ENCODE data around the gene RTP5.

Gene RTP5

DNA sequence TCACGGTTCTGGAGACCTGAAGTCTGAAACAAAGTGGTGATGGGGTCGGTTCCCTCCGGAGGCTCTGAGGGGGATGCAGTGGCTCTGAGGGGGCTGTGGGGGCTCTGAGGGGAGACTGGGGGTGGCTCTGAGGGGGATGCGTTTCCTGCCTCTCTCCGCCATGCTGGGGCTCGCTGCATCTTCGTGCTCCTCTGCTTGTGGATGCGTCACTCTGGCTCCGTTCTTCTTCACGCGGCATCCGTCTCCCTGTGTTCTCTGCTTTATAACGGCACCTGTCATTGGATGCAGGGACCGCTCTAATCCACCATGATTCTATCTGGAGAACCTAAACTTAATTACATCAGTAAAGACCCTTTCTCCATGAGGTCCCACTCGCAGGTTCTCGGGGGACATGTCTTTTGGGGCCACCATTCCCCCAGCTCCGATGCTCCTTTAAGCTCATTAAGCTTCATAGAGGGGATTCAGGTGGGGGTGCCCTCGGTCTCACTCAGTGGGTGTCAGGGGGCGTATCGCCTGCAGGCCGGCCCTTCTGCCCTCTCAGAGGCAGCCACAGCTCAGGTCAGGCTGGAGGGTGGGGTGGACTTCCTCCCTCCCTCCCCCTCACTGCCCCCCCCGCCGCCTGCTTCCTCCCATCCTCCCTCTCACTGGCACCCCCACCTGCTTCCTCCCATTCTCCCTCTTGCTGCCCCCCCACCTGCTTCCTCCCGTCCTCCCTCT is 18.4 kb downstream of the RTP5 start:
- no peak for DNase-seq (ENCODE audit: low read depth in 3 of 3)

DNA sequence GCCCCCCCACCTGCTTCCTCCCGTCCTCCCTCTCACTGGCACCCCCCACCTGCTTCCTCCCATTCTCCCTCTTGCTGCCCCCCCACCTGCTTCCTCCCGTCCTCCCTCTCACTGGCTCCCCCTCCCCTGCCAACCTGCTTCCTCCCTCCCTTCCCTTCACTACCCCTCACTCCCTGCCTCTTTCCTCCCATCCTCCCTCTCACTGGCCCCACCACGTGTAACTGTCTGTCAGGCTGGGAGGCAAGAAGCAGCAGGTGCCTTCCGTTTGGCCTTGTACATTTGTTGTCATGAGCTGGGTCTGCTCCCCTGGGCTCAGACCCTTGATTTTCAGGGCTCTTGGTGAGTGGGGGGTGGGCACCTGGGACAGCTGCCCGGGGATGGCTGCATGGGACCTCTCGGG is 19.1 kb downstream of the RTP5 start:
- DNase-seq (ENCODE audit: low read depth in 3 of 3), result no peak

DNA sequence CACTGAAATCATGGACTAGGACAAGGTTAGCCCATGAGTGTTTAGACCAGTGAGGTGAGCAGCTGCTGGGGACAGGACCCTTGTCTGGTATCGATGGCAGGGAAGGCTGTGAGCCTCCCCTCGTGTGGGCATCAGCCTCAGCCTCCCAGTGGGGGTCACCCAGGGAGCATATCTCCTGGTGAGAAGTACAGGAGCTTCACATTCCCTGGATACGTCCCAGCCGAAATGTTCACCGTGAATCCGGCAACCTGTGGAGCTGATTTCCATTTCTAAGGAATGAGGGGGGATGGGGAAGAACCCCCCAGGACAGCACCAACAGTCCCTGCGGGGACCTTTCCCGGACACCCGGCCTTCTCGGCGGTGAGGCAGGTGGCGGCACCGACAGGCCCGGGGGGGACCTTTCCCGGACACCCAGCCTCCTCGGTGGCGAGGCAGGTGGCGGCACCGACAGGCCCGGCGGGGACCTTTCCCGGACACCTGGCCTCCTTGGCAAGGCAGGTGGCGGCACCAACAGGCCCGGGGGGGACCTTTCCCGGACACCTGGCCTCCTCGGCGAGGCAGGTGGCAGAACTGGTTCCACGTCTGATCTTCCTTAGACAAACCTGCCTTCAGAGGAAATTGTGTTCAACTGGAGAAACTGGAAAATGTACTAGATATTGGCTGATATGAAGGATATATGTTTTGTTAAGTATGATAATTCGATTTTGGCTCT is 21.2 kb downstream of the RTP5 start:
- DNase-seq (ENCODE audit: low read depth in 3 of 3), result no peak

DNA sequence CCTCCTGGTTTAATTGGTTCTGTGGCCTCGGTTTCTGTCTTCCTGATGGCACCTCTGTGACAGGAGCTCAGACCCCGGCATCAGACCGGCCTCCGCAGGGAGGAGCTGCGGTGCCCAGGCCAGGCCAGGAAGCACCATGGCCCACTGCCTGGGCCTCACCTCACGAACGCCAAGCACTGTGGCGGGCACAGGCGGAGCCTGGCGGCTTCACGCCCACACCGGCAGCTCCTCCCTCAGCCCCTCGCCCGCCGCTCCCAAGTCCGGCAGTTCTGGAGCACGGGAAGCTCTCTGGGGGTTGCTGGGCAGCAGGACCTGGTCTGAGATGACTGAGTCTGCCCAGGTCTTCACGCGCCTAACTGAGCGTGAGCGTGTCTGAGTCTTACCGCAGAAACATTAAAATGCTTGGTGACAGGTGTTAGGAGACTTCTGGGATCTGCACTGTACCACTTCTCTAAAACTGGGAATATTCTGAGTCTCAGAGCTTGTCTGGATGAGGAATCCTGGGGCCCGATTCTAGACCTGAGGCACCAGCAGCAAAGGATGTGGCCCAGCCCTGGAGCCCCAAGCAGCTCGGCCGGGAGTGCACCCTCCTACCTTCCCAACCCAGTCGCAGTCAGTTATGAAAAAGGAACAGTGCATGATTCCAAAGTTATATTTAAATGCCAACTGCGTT is 21.9 kb downstream of the RTP5 start:
- no peak for DNase-seq (ENCODE audit: low read depth in 3 of 3)

DNA sequence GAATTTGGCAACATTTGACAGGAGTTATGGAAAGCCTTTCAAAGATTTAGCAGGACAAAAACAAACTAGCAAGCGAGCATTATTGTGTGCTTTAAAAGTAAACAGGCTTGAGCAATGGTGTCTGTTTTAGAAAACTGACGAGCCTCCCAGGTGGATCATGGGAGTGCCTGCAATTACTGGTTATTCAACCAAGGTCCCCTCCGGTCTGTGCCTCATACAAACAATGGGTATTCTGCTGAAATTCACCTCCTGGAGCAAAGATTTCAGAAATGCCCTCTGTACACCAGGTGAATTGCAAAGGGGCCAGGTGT is 22.4 kb downstream of the RTP5 start:
- DNase-seq (ENCODE audit: low read depth in 3 of 3), result no peak

DNA sequence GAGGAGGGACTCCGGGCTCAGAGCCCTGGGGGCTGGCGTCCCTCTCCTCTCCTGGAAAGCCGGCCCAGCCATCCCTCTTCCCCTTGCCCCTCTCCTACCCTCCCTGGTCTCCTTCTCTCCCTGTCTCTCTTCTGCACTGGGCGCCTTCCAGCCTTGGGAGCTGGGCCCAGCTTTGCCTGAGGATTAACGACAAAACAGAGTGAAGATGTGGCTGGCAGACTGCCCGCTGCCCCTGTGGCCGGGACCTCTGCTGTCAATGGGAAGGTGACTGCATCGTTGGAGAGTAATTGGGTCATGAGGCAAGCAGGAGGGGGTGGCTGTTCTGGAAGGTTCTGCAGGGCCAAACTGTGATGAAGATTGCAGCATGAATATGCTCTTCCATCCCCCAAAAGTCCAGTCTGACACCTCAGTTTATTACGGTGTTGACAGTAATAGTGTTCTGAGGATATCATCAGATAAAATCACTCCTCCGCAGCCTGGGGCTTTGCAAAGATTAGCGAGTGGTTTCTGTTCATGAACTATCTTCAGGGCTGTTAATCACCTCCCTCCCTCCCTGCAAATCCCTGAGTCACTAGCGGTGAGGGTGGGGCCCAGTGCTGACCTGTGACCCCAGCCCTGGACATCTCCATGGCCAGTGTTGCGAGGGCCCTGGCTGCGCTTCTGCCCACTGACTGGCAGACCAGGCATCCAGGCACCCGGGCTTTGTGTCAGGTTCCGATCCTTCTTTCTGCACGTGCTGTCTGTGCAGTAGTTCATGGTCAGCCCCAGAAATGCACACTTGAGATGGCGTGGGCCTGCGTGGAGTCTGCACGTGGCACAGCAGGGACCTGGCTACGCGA is 23.0 kb downstream of the RTP5 start:
- no peak for DNase-seq (ENCODE audit: low read depth in 3 of 3)

DNA sequence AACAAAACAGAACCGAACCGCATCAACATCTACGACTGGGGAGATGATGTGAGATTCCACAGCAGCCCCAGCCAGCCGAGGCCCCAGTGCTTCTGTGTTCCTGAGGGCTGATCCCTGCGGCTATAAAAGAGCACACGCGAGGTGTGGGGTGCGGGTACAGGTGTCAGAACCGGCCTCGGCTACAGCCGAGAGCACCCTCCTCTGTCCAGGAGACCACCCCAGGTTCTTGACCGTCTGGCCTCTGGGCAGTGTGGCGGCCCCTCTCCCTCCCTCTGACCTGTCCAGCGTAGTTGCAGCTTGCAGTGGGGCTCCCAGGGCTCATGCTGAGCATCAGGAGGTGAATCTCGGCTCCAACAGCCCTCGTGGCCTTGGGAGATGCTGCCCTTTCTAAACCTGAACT is 23.7 kb downstream of the RTP5 start:
- DNase-seq (ENCODE audit: low read depth in 3 of 3), result no peak

DNA sequence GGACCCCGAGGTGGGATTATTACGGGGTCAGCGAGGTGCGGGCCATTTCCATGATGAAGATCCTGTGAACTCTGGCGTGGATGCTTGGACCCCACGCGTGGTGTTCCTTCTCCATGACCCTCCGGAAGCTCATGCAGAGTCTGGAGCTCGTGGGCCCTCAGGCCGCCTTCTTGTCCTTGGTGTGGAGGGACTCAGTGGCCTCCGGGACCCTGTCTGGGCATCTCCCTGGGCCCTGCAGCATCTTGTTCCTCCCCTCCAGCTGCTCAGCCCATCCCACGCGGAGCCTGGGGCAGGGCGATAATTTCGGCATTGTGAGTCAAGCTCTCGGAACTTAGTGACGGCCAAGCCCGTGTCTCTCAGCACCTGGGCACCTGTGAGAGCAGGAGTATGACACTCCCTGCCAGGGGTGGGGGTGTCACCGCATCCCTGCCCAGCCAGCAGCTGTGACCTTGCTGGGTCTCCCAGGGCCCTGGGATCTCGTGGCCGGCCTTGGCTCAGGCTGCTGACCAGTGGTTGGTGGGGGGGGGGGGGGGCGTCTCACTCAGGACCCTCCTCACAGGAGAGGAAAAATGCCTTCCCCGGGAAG is 24.6 kb downstream of the RTP5 start:
- DNase-seq (ENCODE audit: low read depth in 3 of 3), result no peak

DNA sequence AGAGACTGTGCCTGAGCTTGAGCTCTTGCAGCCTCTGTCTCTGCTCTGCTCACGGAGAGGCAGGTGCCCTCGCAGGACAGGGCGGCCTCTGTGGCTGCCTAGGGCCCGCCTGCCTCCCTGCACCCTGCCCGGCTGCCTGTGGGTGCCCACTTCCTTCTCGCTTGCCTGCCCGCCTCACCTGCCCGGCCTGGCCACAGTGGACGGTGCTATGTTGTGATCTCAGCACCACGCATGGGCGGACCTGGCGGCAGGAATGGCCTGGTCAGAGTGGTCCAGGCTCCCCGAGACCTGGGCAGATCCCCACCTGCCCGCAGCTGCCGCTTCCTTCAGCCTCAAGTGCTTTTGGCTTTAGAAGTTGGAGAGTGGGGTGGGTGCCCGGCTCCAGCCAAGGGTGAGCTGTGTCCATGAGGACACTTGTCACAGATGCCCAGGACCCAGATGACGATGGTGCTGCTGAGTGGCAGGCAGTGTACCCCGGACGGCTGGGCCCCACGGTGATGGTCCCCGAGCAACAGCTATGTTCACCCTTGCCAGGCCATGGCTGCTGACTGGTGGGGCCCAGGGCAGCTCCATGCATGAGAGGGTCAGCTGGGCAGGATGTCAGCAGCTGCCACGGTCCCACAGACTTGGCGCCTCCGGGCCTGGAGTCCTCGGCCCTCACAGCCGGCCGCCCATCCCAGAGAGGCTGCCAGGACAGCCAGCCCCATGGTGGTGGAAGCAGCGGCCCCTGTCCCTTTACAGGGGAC is 25.3 kb downstream of the RTP5 start:
- no peak for DNase-seq (ENCODE audit: low read depth in 3 of 3)

DNA sequence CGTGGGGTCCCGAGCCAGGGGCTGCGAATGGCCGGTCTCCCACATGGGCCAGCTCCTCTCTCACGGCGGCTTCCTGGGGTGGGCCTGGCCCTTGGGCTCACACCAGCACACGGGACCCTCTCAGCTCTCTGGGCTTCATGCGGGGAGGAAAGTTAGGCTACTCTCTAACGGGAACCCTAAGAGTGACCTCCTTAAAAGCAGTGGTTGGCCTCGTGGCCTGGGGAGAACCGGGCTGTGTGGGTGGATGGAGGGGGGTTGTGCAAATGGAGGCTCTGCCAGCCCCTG is 25.8 kb downstream of the RTP5 start:
- DNase-seq (ENCODE audit: low read depth in 3 of 3), result no peak

DNA sequence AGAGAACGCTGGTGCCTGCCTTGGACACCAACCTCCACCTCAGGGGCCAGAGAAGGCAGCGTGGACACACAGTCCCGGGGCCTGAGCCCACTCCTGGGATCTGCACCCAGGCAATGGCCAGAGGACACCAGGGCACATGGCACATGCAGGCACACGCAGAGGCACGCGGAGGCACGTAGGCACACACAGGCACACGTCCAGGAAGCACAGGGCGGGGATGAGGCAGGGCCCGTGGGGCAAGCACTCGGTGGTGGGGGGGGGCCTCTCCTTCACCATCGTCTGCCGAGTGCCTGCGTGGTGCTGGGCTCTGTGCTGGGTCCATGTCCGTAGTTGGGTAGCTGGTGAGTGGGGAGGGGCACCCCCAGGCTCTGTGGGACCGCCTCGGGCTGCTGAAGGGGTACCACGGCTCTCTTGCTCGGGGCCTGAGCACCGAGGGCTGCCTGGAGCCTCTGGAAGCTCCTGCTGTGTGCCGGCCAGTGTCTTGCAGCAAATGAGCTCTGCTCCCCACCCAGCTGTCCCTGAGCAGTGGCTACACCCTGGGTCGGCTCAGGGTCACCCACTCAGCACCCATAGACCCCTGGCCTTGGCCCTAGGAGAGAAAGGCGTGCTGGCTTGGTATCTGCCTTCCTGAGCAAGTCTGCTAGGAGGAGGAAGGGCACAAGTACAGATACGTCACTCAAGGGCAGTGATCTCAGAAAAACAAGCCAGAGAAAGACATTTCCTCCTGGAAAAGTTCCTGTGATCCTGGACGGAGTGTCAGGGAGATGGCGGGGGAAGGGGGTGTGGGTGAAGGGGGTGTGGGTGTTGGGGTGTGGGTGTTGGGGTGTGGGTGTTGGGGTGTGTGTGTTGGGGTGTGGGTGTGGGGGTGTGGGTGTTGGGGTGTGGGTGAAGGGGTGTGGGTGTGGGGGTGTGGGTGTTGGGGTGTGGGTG is 26.4 kb downstream of the RTP5 start:
- DNase-seq (ENCODE audit: low read depth in 3 of 3), result no peak

DNA sequence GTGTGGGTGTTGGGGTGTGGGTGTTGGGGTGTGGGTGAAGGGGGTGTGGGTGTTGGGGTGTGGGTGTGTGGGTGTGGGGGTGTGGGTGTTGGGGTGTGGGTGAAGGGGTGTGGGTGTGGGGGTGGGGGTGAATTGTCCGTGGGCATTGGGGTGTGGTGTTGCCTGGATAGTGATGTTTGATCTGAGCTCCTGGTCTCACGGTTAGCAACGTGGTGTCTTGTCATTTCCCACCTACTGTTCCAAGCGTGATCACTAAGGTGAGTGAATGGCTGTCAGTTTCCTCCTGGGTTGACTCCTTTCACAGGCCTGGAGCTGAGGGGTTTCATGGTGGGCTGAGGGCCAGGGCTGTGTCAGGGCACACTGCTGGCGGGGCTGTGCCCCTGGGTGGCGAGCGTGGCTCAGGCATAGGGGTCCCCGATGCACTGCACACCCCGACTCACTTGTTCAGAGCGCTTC is 27.2 kb downstream of the RTP5 start:
- no peak for DNase-seq (ENCODE audit: low read depth in 3 of 3)

DNA sequence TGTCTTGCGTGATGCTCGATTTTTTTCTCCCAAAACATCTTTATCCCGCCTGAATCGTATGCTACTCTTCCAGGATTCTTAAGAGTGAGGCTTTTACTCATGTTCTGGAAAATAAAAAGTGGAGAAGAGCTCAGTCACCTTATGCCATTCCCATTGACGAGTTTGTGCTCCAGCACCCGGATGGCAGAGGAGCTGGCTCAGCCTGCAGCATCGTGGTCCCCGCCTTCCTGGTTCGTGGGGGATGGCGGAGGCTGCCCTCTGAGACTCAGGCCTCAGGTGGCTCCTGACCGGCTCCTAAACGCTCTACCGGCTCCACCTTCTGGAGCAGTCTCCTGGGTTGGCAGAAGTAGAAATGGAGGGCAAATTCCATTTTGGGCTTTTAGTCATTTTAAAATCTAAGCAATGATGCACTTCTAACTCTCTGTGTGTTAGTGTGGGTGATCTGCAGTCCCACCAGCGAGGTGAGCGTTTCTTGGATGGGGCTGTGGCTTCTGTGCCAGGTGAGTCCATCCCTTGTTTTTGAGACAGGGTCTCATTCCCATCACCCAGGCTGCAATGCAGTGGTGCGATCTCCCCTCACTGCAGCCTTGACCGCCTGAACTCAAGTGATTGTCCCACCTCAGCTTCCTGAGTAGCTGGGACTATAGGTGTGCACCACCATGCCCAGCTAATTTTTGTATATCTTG is 27.8 kb downstream of the RTP5 start:
- no peak for DNase-seq (ENCODE audit: low read depth in 3 of 3)

DNA sequence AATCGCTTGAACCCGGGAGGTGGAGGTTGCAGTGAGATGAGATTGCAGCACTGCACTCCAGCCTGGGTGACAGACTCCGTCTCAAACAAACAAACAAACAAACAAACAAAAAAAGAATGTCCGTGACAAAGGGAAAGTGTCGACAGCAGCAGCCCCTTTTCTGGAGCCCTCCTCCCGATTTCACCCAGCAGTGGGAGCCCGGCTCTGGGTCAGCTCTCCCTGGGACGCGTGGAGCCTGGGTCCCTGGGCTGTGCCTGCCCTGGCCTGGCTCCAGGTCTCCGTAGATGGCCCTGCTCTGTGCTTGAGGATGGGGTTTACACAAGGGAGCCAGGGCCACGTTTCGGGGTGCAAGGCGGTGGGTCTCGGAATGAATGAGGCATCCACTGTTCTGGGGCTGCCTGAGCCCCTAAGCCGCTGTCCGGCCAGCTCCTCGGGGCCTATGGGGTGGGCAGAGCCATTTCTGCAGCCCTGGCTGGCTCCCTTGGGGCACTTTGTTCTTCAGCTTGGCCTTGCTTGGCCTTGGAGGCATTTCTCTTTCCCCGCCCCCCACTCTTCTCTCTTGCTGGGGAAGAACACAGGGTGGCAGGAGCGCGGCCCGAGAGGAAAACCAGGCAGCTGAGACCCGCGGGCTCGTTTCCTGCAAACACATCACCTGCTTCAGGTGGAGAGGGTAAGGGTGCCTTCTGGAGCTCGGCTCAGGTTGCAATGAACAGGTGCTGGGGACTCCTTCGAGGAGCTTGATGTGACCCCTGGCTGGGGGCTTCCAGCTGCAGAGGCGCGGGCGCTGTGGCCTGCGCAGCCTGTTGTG is 29.1 kb downstream of the RTP5 start:
- no peak for DNase-seq (ENCODE audit: low read depth in 3 of 3)

DNA sequence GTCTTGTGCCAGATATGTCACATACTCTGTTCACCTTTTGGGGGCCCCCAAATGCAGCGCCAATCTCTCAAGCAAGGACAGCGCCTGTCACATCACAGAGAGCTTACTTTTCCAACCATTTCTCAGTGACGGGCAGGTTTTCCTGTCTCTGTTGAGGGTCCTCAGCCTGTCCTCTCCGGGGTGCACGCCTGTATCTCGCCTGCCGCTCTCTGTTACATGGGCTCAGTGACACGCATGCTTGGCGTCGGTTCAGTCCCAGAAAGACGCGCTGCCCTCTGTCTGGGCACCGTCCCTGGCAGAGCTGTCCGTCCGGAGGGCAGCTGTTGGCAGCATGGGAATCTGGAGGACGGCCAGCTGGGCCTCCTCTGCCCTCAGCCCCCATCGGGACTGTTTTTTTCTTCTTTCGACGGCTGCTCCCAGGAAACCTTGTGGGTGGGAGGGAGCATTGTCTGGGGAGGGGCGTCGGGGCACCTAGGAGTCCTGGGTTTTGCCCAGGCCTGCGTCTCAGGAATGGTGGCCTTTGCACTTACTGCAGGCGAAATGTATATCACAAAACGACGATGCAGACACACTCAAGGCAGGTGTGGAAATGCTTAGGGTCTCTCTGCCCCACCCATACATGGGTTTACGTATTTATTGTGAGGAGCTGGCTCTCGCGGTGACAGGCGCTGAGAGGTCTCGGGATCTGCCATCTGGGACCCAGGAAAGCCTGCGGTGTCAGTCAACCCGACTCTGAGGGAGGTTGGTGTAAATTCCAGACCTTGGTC is 30.9 kb downstream of the RTP5 start:
- DNase-seq (ENCODE audit: low read depth in 3 of 3), result no peak

DNA sequence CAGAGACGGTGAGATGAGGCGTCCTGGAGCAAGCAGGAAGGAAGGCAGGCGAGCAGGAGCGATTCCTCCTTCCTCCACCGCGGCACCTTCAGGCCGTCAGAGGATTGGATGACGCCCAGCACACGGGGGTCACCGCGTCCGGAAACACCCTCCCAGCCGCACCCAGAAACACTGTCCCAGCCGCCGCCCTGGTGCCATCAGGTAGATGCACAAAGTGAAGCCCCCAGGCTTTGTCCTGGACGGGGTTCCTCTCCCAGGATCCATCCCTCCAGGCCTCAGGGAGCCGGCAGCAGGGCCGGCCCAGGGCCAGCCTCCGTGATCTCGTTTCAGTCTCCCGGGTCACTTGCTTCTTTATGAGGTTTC is 31.5 kb downstream of the RTP5 start:
- DNase-seq (ENCODE audit: low read depth in 3 of 3), result no peak

DNA sequence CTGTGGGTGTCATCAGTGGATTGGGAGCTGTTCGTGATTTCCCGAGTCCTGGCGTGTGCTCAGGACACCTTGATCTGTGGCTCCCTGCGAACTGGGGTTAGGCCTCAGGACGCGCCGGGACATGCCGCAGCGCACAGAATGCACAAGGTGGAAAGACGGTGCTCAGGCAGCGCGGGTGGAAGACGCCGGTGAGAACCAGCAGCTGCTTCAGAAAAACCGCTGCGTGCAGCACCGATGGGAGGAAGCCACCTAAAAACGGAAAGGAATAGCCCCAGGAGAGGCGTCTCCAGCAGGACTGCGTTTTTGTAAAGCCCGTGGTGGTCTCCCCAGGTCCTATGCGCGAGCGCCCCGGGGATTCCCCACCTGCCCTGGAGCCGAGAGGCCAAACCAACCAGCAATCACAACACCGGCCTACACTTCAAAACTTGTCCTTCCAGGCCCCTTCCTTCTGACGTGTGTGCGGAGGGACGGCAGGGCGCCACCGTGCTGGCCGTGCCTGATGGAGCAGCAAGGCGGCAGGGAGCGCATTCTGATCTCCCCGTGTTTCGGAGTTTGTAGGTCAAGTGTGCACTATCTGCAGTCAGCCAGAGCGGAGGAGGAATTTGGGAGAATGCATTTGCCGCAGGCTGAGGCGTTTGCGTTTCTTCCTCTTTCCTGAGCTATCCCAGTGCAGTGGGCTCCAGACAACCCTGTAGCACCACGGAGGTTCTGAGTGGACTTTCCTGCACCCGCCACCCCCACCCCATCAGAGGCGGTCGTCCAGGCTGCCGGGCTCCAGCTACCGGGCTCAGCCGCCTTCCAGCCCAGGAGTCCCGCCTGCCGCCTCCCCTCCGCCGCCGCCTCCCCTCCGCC is 32.2 kb downstream of the RTP5 start:
- no peak for DNase-seq (ENCODE audit: low read depth in 3 of 3)
